Stomach (tissue), 4 donors: ENCODE data around the gene DDOST.

Source experiments
- CTCF ChIP-seq, 7 experiments: fragments of 450-650 bp in 4 of 7; fragments of 200-600 bp in 3 of 7; sonication (generic) in 3 of 7; IDR thresholded peaks; one replicate each; pipeline ENCODE4 v1.5.1; 2016 to 2019; ENCODE audit warnings: antibody characterized with exemption in 7 of 7, control low read depth in 2 of 7, mild to moderate bottlenecking in 1 of 7
- EP300 ChIP-seq: sonication (generic); formaldehyde crosslinking; IDR thresholded peaks from one replicate; pipeline ENCODE4 v1.6.1; 2017; ENCODE audit warnings: antibody characterized with exemption

- TF ChIP-seq CTCF (IDR thresholded peaks at IDR 0.05), result no peak
- no peak for TF ChIP-seq EP300
Observed at GRCh38 chr1:20662110-20662475, 924 bp upstream of the DDOST start.
